PFSK-1 (cell line): ENCODE results near the gene DRGX.

Experiments used
- POLR2AphosphoS5 ChIP-seq: IDR thresholded peaks from 2 replicates; pipeline ENCODE4 v1.6.1; 2012; ENCODE audit warnings: low read depth, mild to moderate bottlenecking, control low read depth, low read length, moderate library complexity
- TAF1 ChIP-seq: IDR thresholded peaks from 2 replicates; pipeline ENCODE4 v1.6.1; 2012; ENCODE audit warnings: low read length, control low read depth, borderline replicate concordance; ENCODE audit not compliant: insufficient read depth
- TF ChIP-seq, protein P1 (sequence below), 2 experiments: IDR thresholded peaks; 2 replicates each; pipeline versions ENCODE4 v1.6.1 to v1.8.0; 2011 to 2012; ENCODE audit warnings: low read depth in 2 of 2, low read length in 2 of 2, control low read depth in 1 of 2, inconsistent platforms in 1 of 2, mild to moderate bottlenecking in 1 of 2, moderate library complexity in 1 of 2; ENCODE audit not compliant: insufficient read depth in 1 of 2

- TF ChIP-seq, protein P1, sequence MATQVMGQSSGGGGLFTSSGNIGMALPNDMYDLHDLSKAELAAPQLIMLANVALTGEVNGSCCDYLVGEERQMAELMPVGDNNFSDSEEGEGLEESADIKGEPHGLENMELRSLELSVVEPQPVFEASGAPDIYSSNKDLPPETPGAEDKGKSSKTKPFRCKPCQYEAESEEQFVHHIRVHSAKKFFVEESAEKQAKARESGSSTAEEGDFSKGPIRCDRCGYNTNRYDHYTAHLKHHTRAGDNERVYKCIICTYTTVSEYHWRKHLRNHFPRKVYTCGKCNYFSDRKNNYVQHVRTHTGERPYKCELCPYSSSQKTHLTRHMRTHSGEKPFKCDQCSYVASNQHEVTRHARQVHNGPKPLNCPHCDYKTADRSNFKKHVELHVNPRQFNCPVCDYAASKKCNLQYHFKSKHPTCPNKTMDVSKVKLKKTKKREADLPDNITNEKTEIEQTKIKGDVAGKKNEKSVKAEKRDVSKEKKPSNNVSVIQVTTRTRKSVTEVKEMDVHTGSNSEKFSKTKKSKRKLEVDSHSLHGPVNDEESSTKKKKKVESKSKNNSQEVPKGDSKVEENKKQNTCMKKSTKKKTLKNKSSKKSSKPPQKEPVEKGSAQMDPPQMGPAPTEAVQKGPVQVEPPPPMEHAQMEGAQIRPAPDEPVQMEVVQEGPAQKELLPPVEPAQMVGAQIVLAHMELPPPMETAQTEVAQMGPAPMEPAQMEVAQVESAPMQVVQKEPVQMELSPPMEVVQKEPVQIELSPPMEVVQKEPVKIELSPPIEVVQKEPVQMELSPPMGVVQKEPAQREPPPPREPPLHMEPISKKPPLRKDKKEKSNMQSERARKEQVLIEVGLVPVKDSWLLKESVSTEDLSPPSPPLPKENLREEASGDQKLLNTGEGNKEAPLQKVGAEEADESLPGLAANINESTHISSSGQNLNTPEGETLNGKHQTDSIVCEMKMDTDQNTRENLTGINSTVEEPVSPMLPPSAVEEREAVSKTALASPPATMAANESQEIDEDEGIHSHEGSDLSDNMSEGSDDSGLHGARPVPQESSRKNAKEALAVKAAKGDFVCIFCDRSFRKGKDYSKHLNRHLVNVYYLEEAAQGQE (IDR thresholded peaks at IDR 0.05; ENCODE audit: insufficient read depth in 1 of 2, low read depth in 2 of 2, low read length in 2 of 2) = no peak
- TF ChIP-seq POLR2AphosphoS5 (no peak), TAF1 (no peak)
These were observed 45.9 kb upstream of the DRGX start for GRCh38 chr10:49441488-49442476.
